Pancreas (tissue), 10 donors: ENCODE data around the gene SLC9B2. TPM values are rescaled to one million over a fixed set of nuclear protein-coding genes. Genes with fewer than 3 reads are reported as not detected.
A peak's percentile ranks its signal among the peaks of the same experiment; 100 is the strongest.

Experiments used
- ATAC-seq, 4 donors: fragments of 200-7000 bp; cut with Tn5 transposase; one replicate each; pipeline versions ENCODE4 v1.8.0 to v1.9.1; 2020; ENCODE audit warnings: mild to moderate bottlenecking in 4 of 4, moderate library complexity in 4 of 4
- DNase-seq, 6 donors: peaks; one replicate each; pipeline ENCODE4 v3.0.0-alpha.2; 2020
- FAIRE-seq: peaks from 2 replicates; lab custom pipeline; 2012; peaks lifted over from hg19 to GRCh38; lab: Jason Lieb, UNC
- H3K27ac ChIP-seq, 4 donors: fragments of 200-600 bp; sonication (generic); 1 replicate in 3 of 4; 2 replicates in 1 of 4; pipeline versions ENCODE4 v1.5.0 to v1.8.0; 2020
- H3K27me3 ChIP-seq, 4 donors: fragments of 200-600 bp; one replicate each; pipeline ENCODE4 v1.8.0; 2021
- H3K36me3 ChIP-seq, 3 donors: fragments of 200-600 bp; sonication (generic) in 1 of 3; one replicate each; pipeline versions ENCODE4 v1.5.0 to v1.8.0; 2020 to 2021
- H3K4me1 ChIP-seq, 3 donors: fragments of 200-600 bp; one replicate each; pipeline ENCODE4 v1.8.0; 2021
- H3K4me3 ChIP-seq, 4 donors: fragments of 200-600 bp; sonication (generic) in 2 of 4; one replicate each; pipeline versions ENCODE4 v1.5.0 to v1.8.0; 2020 to 2021
- H3K9me3 ChIP-seq, 4 donors: fragments of 200-600 bp; one replicate each; pipeline ENCODE4 v1.8.0; 2021
- CTCF ChIP-seq, 4 donors: fragments of 200-600 bp; sonication (generic) in 3 of 4; IDR thresholded peaks; one replicate each; pipeline versions ENCODE4 v1.5.0 to v1.8.0; 2021; ENCODE audit warnings: antibody characterized with exemption in 4 of 4
- WGBS, 2 donors: extraction: QIAGEN DNeasy Blood & Tissue Kit; methylation state at CpG; one replicate each; pipeline ENCODE4 v1.1.7; 2013; 5-methylcytosine and 5-hydroxymethylcytosine counted together
- intact Hi-C, 3 donors: fragments of 100-400 bp; cut with DNase I; formaldehyde crosslinking; loops; one replicate each; pipeline versions ENCODE4 v1.11.1 to v1.14.2; 2022
- polyA plus RNA-seq, 2 donors: library from polyadenylated mRNA; stranded (reverse); fragments of 200-250 nt; gene quantifications; one replicate each; pipeline ENCODE4 v1.2.3, GENCODE V29; 2013
- total RNA-seq, 6 donors: library from RNA; stranded (reverse); fragmentation: NEBNext Ultra II Directional in 4 of 6; extraction: Animal tissue kit (Norgen Biotek cat#: 25700) in 4 of 6; gene quantifications; one replicate each; pipeline versions ENCODE4 v1.2.1 to v1.2.4, GENCODE V29; 2021 to 2023
- donor health status: healthy with polysubstance abuse.
- donor health status: DM: no; HTN: no; CAD: no; lungs with moderate emphysema.
- donor health status: DM: no; HTN: no; CAD: no.
- donor health status: control.
- donor health status: control.
- donor health status: Bipolar disorder and iron deficiency.
- donor health status: DM: yes; HTN: yes; CAD: no.
- donor health status: DM: no; HTN: no; CAD: no.
- donor health status: DM: no; HTN: no; CAD: no.
- donor health status: DM: yes; HTN: yes; CAD: no.

The SLC9B2 gene
- total and polyA plus RNA-seq, 8 donors: 1.2 to 5.2 (median 2.7) TPM

GRCh38 chr4:103085555-103086196 lies 9.1 kb upstream of the SLC9B2 start:
- ATAC-seq: no peak
- Histone ChIP-seq H3K27ac (no peak overlapping the region), H3K4me1 (no peaks in the 10 kb centered on the region), H3K36me3 (peaks cover 0 to 18% (median 4%) of the 10 kb centered on the region in 3 donors), H3K27me3 (no peaks in the 10 kb centered on the region), H3K9me3 (no peaks in the 10 kb centered on the region), H3K4me3 (no peak overlapping the region)
- no peak for FAIRE-seq
- intact Hi-C loops: loop anchor here in 1 of 3 donors (10.0 kb wide), 1 partner anchor 471 kb away; no protein-coding TSS in a partner anchor
- 92 to 97% methylated on average over 2 of the region's 2 CpGs for WGBS, 2 donors
- no peak for TF ChIP-seq CTCF (IDR thresholded peaks at IDR 0.05)
- no peak for DNase-seq

DNA sequence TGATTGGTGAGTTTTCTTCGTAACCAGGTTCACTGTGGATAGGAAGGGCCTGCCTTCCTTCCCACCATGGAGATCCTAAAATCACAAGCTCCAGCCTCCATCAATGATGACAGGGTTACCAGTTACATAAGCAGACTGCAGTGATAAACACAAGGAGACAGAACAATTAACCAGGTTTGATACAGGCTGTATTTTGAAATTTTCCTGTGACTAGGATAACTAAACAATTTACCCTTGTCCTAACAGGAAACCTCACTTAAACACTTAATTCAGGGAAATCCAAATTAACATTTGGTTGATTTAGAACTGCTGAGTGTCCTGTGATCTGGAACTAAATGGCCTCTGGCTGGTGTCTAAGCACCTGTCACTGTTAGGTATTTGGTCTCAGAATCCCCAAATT lies 3.1 kb upstream of the SLC9B2 start:
- no peak for FAIRE-seq
- WGBS, 2 donors: 92 to 100% methylated on average over 1 of the region's 1 CpG
- no peak for ATAC-seq
- intact Hi-C loops: loop anchor here in 1 of 3 donors (10.0 kb wide), 1 partner anchor 465 kb away; no protein-coding TSS in a partner anchor
- H3K36me3 ChIP-seq: no peaks in the 10 kb centered on the region
- H3K27ac ChIP-seq: no peak overlapping the region
- no peaks in the 10 kb centered on the region for H3K27me3 ChIP-seq
- peaks cover 0 to 3% (median 0%) of the 10 kb centered on the region in 3 donors for H3K4me1 ChIP-seq
- no peak for TF ChIP-seq CTCF (IDR thresholded peaks at IDR 0.05)
- DNase-seq: no peak
- no peaks in the 10 kb centered on the region for H3K9me3 ChIP-seq
- H3K4me3 ChIP-seq: no peak overlapping the region

DNA sequence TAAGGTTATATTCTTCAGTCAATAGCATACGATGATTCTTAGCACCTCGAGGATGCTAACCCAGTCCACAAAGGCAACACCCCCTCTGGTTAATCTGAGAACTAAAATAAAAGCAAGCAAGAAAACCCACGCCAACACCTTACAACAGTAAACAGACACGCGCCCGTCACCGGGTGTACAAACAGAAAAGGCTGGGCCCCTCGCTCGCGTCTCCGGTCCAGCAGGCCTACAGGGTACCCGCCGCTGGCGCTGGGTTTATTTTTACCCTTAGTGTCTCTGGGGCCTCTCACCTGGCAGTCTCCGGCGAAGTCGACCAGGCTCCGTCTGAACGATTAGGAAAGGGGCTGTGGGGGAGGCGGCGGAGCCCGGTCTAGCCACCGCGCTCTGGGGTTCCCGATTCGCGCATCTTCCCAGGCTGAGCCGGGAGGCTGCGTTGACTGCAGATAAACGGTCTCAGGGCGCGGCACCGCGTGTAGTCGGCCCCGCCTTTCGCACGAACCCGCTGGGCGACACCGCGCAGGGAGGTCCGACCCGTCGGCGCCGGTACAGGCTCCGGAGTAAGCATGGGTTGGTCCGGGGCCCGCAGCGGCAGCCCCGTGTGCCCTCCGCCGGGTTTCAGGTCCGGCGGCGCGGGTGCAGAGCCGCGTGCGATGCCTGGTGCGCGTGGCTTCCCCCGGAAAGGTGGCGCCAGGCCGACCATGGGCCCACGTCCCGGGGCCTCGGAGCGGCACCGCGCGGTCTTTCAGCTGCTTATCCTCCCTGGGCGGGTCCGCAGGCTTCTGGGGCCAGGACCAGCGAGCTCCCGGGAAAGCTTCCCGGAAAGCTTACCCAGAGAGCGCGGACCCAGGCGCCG lies 441 bp downstream of the SLC9B2 start:
- Histone ChIP-seq H3K36me3 (no peaks in the 10 kb centered on the region), H3K27ac (peak overlapping the region in 3 of 4 donors; percentile 20 to 79 (median 48)), H3K4me1 (peaks cover 0 to 3% (median 0%) of the 10 kb centered on the region in 3 donors), H3K9me3 (no peaks in the 10 kb centered on the region), H3K4me3 (peak overlapping the region; percentile 53 to 76 (median 60)), H3K27me3 (no peaks in the 10 kb centered on the region)
- peak; percentile 41 to 85 (median 50) for DNase-seq
- peak; percentile 78 to 87 (median 86) for ATAC-seq
- no peak for FAIRE-seq
- no peak for TF ChIP-seq CTCF (IDR thresholded peaks at IDR 0.05)
- intact Hi-C loops: no loop called here
- 1 to 2% methylated on average over 82 of the region's 82 CpGs for whole genome bisulfite sequencing, 2 donors

GRCh38 chr4:103075435-103075893 lies 1.1 kb downstream of the SLC9B2 start:
- Histone ChIP-seq H3K4me1 (peaks cover 0 to 3% (median 0%) of the 10 kb centered on the region in 3 donors), H3K9me3 (no peaks in the 10 kb centered on the region), H3K36me3 (no peaks in the 10 kb centered on the region), H3K27ac (peak overlapping the region in 1 of 4 donors; percentile 79), H3K4me3 (peak overlapping the region in 2 of 4 donors; percentile 64 to 76), H3K27me3 (no peaks in the 10 kb centered on the region)
- no peak for DNase-seq
- WGBS, 2 donors: 32 to 48% methylated on average over 4 of the region's 4 CpGs
- no peak for TF ChIP-seq CTCF (IDR thresholded peaks at IDR 0.05)
- intact Hi-C loops: no loop called here
- ATAC-seq: peak in 1 of 4 donors; percentile 5
- FAIRE-seq: no peak
